Muscle of arm (tissue), 12 donors: ENCODE measurements around the gene CENPM. TPM values are rescaled to one million over a fixed set of nuclear protein-coding genes. Genes with fewer than 3 reads are reported as not detected.
A peak's percentile ranks its signal among the peaks of the same experiment; 100 is the strongest.

Experiments used
- DNase-seq: peaks from one replicate; pipeline ENCODE4 v3.0.0-alpha.2; 2013
- polyA plus RNA-seq, 12 donors: library from polyadenylated mRNA; unstranded; fragments of 120-200 nt; gene quantifications; one replicate each; pipeline ENCODE4 v1.2.1, GENCODE V29; 2013; ENCODE audit not compliant: insufficient read length in 12 of 12

The CENPM gene
- polyA plus RNA-seq, 12 donors = 4.5 to 9.3 (median 6.1) TPM; not detected in 2

GRCh38 chr22:41915786-41916493, 31.0 kb downstream of the CENPM start:
- DNase-seq = no peak

GRCh38 chr22:41915035-41915785, 31.7 kb downstream of the CENPM start, which contains the start of gene SHISA8:
Gene SHISA8, minus strand, starts transcription at chr22:41915074. Its CDS starts 407 bp downstream, at chr22:41914667.
- peak; percentile 44 for DNase-seq

- DNase-seq = no peak
Observed at GRCh38 chr22:41914611-41915034, 32.3 kb downstream of the CENPM start.

GRCh38 chr22:41913842-41914534, 33.0 kb downstream of the CENPM start:
- no peak for DNase-seq

GRCh38 chr22:41913040-41913719, 33.8 kb downstream of the CENPM start:
- DNase-seq = no peak

GRCh38 chr22:41912338-41913039, 34.5 kb downstream of the CENPM start:
- DNase-seq = no peak

- no peak for DNase-seq
Observed at GRCh38 chr22:41911001-41911611, 35.8 kb downstream of the CENPM start.

GRCh38 chr22:41910050-41911000, 36.6 kb downstream of the CENPM start:
- DNase-seq = no peak

- no peak for DNase-seq
Observed at GRCh38 chr22:41909310-41910049, 37.5 kb downstream of the CENPM start.

GRCh38 chr22:41908411-41909309, 38.3 kb downstream of the CENPM start:
- no peak for DNase-seq

GRCh38 chr22:41907436-41908401, 39.2 kb downstream of the CENPM start:
- no peak for DNase-seq

- no peak for DNase-seq
Observed at GRCh38 chr22:41906822-41907221, 40.1 kb downstream of the CENPM start.

GRCh38 chr22:41905411-41906202, 41.3 kb downstream of the CENPM start:
- DNase-seq = no peak

- no peak for DNase-seq
Observed at GRCh38 chr22:41904450-41905410, 42.2 kb downstream of the CENPM start.
